ENCODE data around the gene FZD7. TPM values are rescaled to one million over a fixed set of nuclear protein-coding genes. Genes with fewer than 3 reads are reported as not detected.

The FZD7 gene
- total RNA-seq, 1 experiment from 2014 or later, result 41.4 TPM

DNA sequence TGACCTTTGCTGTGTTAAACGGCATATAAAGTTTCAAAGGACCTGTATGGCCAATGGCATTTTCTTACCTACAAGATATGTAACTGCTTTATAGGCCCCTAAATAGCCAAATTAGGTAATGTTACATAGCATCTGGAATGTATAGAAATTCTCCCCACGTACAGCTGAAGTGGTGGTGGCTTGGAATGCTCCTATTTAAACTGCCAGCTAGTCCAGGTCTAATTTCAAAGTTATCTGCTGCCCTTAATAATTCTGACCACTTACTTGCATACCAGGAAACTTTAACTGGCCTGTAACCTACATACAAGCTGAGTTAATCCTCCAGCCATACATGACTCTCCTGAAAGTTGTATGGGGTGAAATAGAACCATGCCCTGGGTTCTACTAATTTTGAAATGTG, 40.7 kb downstream of the FZD7 start:
- H3K4me1 ChIP-seq, result peaks cover 2% of the 10 kb centered on the region
- no TSS peak for BruUV-seq (replicated peaks)
- Mint-ChIP-seq H3K27me3 (ENCODE audit: insufficient read depth, unreplicated experiment) (no peaks in the 10 kb centered on the region), H3K4me1 (ENCODE audit: low read depth, unreplicated experiment) (no peaks in the 10 kb centered on the region), H3K27ac (ENCODE audit: unreplicated experiment) (no peak overlapping the region), H3K4me3 (ENCODE audit: unreplicated experiment) (no peak overlapping the region), H3K9me3 (ENCODE audit: unreplicated experiment) (no peaks in the 10 kb centered on the region), H3K36me3 (ENCODE audit: insufficient read depth, unreplicated experiment) (no peaks in the 10 kb centered on the region)
- intact Hi-C loops (cut with micrococcal nuclease; ENCODE audit: unreplicated experiment), result no loop called here
- CTCF ChIA-PET, result interaction anchor here (1.1 kb wide), 1 partner anchor 18 kb away, joined by 3 read pairs; no protein-coding TSS in a partner anchor
- no peak overlapping the region for H3K4me3 ChIP-seq (ENCODE audit: low read depth, low read length)
- no peak for DNase-seq
- POLR2A ChIA-PET, result no interaction called here
- no peaks in the 10 kb centered on the region for H3K27me3 ChIP-seq (replicated peaks; ENCODE audit: control insufficient read depth, insufficient read depth, low read length)
- TF ChIP-seq, protein P1, sequence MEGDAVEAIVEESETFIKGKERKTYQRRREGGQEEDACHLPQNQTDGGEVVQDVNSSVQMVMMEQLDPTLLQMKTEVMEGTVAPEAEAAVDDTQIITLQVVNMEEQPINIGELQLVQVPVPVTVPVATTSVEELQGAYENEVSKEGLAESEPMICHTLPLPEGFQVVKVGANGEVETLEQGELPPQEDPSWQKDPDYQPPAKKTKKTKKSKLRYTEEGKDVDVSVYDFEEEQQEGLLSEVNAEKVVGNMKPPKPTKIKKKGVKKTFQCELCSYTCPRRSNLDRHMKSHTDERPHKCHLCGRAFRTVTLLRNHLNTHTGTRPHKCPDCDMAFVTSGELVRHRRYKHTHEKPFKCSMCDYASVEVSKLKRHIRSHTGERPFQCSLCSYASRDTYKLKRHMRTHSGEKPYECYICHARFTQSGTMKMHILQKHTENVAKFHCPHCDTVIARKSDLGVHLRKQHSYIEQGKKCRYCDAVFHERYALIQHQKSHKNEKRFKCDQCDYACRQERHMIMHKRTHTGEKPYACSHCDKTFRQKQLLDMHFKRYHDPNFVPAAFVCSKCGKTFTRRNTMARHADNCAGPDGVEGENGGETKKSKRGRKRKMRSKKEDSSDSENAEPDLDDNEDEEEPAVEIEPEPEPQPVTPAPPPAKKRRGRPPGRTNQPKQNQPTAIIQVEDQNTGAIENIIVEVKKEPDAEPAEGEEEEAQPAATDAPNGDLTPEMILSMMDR (IDR thresholded peaks at IDR 0.05; ENCODE audit: insufficient read depth in 1 of 2, low read depth in 1 of 2, low read length in 1 of 2, severe bottlenecking in 1 of 2, unreplicated experiment in 1 of 2), result no peak
- no peaks in the 10 kb centered on the region for H3K9me3 ChIP-seq
- no peaks in the 10 kb centered on the region for H3K36me3 ChIP-seq (ENCODE audit: control insufficient read depth, insufficient read depth, low read length)

DNA sequence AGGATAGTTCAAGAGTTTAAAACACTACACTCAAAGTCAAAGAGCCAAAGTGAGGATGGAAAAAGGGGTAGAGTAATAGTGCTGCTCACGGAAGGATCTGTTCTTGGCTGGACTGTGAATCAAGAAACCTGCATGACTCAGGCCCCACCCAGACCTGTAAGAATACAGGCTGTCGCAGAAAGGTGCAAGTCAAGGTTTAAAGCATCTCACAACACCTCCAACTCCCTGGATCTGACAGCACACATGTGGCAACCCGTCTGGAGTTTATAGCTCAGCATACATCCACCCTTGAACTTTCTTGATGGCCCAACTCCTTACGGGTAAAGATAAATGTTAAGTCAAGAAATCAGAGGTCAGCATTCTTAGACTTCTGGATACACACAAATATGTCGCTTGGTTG, 45.7 kb downstream of the FZD7 start:
- no peaks in the 10 kb centered on the region for H3K27me3 Mint-ChIP-seq (ENCODE audit: insufficient read depth, unreplicated experiment)
- H3K4me1 Mint-ChIP-seq (ENCODE audit: low read depth, unreplicated experiment), result no peaks in the 10 kb centered on the region
- Histone ChIP-seq H3K4me1 (peaks cover 6% of the 10 kb centered on the region), H3K27me3 (replicated peaks; ENCODE audit: control insufficient read depth, insufficient read depth, low read length) (no peaks in the 10 kb centered on the region), H3K9me3 (0 out of 2 replicates have a peak, but pooled peaks cover 2% of the 10 kb centered on the region), H3K4me3 (ENCODE audit: low read depth, low read length) (no peak overlapping the region), H3K36me3 (ENCODE audit: control insufficient read depth, insufficient read depth, low read length) (no peaks in the 10 kb centered on the region)
- TF ChIP-seq, protein P1 (IDR thresholded peaks at IDR 0.05; ENCODE audit: insufficient read depth in 1 of 2, low read depth in 1 of 2, low read length in 1 of 2, severe bottlenecking in 1 of 2, unreplicated experiment in 1 of 2), result no peak
- H3K36me3 Mint-ChIP-seq (ENCODE audit: insufficient read depth, unreplicated experiment), result no peaks in the 10 kb centered on the region
- H3K4me3 Mint-ChIP-seq (ENCODE audit: unreplicated experiment), result no peak overlapping the region
- H3K9me3 Mint-ChIP-seq (ENCODE audit: unreplicated experiment), result no peaks in the 10 kb centered on the region
- no TSS peak for BruUV-seq (replicated peaks)
- H3K27ac Mint-ChIP-seq (ENCODE audit: unreplicated experiment), result no peak overlapping the region
- ChIA-PET POLR2A (interaction anchor here (0.5 to 1.0 kb wide), 2 partner anchors 15 to 158 kb away, joined by 3 to 4 read pairs; no protein-coding TSS in a partner anchor), CTCF (no interaction called here)
- no peak for DNase-seq
- intact Hi-C loops (cut with micrococcal nuclease; ENCODE audit: unreplicated experiment), result no loop called here

DNA sequence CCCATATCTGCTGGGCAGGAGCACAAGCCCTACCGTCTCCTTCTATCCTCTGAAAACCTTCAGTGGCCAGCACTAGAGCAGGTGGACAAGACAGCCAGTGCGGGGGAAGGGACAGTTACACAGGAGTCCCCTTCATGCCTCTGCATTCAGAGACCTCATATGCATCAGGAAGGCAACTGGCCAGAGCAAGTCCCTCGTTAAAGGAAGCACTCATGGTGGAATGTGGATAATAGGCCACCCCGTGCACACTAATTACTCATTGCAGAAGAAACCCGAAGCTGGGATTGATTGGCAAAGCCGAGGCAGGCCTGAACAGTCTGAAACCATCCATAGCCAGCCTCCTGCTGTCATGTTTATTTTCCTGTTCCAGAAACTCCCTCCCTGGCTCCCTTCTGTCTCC, 50.6 kb downstream of the FZD7 start:
- peaks cover 4% of the 10 kb centered on the region for H3K4me1 ChIP-seq
- Mint-ChIP-seq H3K9me3 (ENCODE audit: unreplicated experiment) (no peaks in the 10 kb centered on the region), H3K4me3 (ENCODE audit: unreplicated experiment) (no peak overlapping the region), H3K36me3 (ENCODE audit: insufficient read depth, unreplicated experiment) (no peaks in the 10 kb centered on the region), H3K27me3 (ENCODE audit: insufficient read depth, unreplicated experiment) (no peaks in the 10 kb centered on the region), H3K27ac (ENCODE audit: unreplicated experiment) (no peak overlapping the region), H3K4me1 (ENCODE audit: low read depth, unreplicated experiment) (peaks cover 6% of the 10 kb centered on the region)
- no TSS peak for BruUV-seq (replicated peaks)
- no peak overlapping the region for H3K4me3 ChIP-seq (ENCODE audit: low read depth, low read length)
- 0 out of 2 replicates have a peak, but pooled peaks cover 2% of the 10 kb centered on the region for H3K9me3 ChIP-seq
- POLR2A ChIA-PET, result no interaction called here
- no peak for DNase-seq
- no peaks in the 10 kb centered on the region for H3K36me3 ChIP-seq (ENCODE audit: control insufficient read depth, insufficient read depth, low read length)
- no peaks in the 10 kb centered on the region for H3K27me3 ChIP-seq (replicated peaks; ENCODE audit: control insufficient read depth, insufficient read depth, low read length)
- TF ChIP-seq, protein P1 (IDR thresholded peaks at IDR 0.05; ENCODE audit: insufficient read depth in 1 of 2, low read depth in 1 of 2, low read length in 1 of 2, severe bottlenecking in 1 of 2, unreplicated experiment in 1 of 2), result no peak
- CTCF ChIA-PET, result no interaction called here
- intact Hi-C loops (cut with micrococcal nuclease; ENCODE audit: unreplicated experiment), result no loop called here

Other genes starting within 250 kb of the FZD7 start
- not detected in 2 replicates for gene CDK15, start 227.3 kb upstream of the FZD7 start, total RNA-seq (2022)
- gene KIAA2012, start 39.4 kb downstream of the FZD7 start, total RNA-seq (2022), result 0.27 and 0.37 TPM in 2 replicates
- gene SUMO1, start 204.7 kb downstream of the FZD7 start, total RNA-seq (2022), result 137 and 143 TPM in 2 replicates
- 136 and 147 TPM in 2 replicates for gene NOP58, start 231.9 kb downstream of the FZD7 start, total RNA-seq (2022)

All from Caco-2 (cell line).